WTC11 (cell line): ENCODE data around the gene KIF4B. TPM values are rescaled to one million over a fixed set of nuclear protein-coding genes. Genes with fewer than 3 reads are reported as not detected.

ENCODE experiments used
- ATAC-seq: fragments of 200-7000 bp; cut with Tn5 transposase; 2 replicates; pipeline ENCODE4 v1.10.0; 2021; ENCODE audit warnings: mild to moderate bottlenecking, moderate library complexity
- CTCF ChIA-PET: fragments of 300-600 bp; sonication (Branson Sonifier 250); formaldehyde crosslinking; loops from one replicate; lab custom pipeline; 2021; ENCODE audit warnings: antibody characterized with exemption; lab: Charles Lee
- POLR2A ChIA-PET: fragments of 350-600 bp; sonication (Branson Sonifier 250); formaldehyde crosslinking; loops from one replicate; lab custom pipeline; 2021; ENCODE audit warnings: antibody characterized with exemption; lab: Charles Lee
- DNase-seq: peaks from one replicate; pipeline ENCODE4 v3.0.0; 2021; ENCODE audit warnings: low spot score
- H3K27ac Mint-ChIP-seq: 2 replicates; pipeline ENCODE4 v1.8.0; 2021; ENCODE audit warnings: mixed read lengths
- H3K27me3 Mint-ChIP-seq: 2 replicates; pipeline ENCODE4 v1.8.0; 2021; ENCODE audit warnings: low read depth, mild to moderate bottlenecking, moderate library complexity, mixed read lengths
- H3K36me3 Mint-ChIP-seq: 2 replicates; pipeline ENCODE4 v1.8.0; 2021; ENCODE audit warnings: mixed read lengths
- H3K4me1 Mint-ChIP-seq: 2 replicates; pipeline ENCODE4 v1.8.0; 2022; ENCODE audit warnings: mixed read lengths
- H3K4me3 Mint-ChIP-seq: 2 replicates; pipeline ENCODE4 v1.8.0; 2021; ENCODE audit warnings: mild to moderate bottlenecking, moderate library complexity, mixed read lengths
- H3K9me3 Mint-ChIP-seq: 2 replicates; pipeline ENCODE4 v1.8.0; 2021; ENCODE audit warnings: mixed read lengths
- AFF4 ChIP-seq: sonication (generic); formaldehyde crosslinking; IDR thresholded peaks from 2 replicates; pipeline ENCODE4 v1.8.1; 2023; ENCODE audit warnings: mild to moderate bottlenecking, missing genetic modification reagents, borderline replicate concordance
- AR ChIP-seq: fragments of 250-450 bp; sonication (Bioruptor Pico); IDR thresholded peaks from 2 replicates; pipeline ENCODE4 v1.9.0; 2021; ENCODE audit warnings: mild to moderate bottlenecking
- CBFB ChIP-seq: sonication (generic); formaldehyde crosslinking; IDR thresholded peaks from 2 replicates; pipeline ENCODE4 v1.8.1; 2022; ENCODE audit warnings: mild to moderate bottlenecking, low read depth, missing genetic modification reagents
- E2F4 ChIP-seq: sonication (generic); formaldehyde crosslinking; IDR thresholded peaks from 2 replicates; pipeline ENCODE4 v1.8.1; 2022; ENCODE audit warnings: low read depth, mild to moderate bottlenecking, moderate library complexity, missing genetic modification reagents, borderline replicate concordance
- ELF4 ChIP-seq: sonication (generic); formaldehyde crosslinking; IDR thresholded peaks from 2 replicates; pipeline ENCODE4 v1.8.1; 2022; ENCODE audit warnings: low read depth, mild to moderate bottlenecking, moderate library complexity, missing genetic modification reagents
- ESRRA ChIP-seq: sonication (generic); formaldehyde crosslinking; IDR thresholded peaks from 2 replicates; pipeline ENCODE4 v1.8.1; 2022; ENCODE audit warnings: mild to moderate bottlenecking, missing genetic modification reagents, borderline replicate concordance
- ETV6 ChIP-seq: sonication (generic); formaldehyde crosslinking; IDR thresholded peaks from 2 replicates; pipeline ENCODE4 v1.8.1; 2022; ENCODE audit warnings: mild to moderate bottlenecking, missing genetic modification reagents
- FOXP1 ChIP-seq: sonication (generic); formaldehyde crosslinking; IDR thresholded peaks from 2 replicates; pipeline ENCODE4 v1.8.0; 2022; ENCODE audit warnings: missing genetic modification reagents, mild to moderate bottlenecking, moderate library complexity, borderline replicate concordance
- FOXP4 ChIP-seq: sonication (generic); formaldehyde crosslinking; IDR thresholded peaks from 2 replicates; pipeline ENCODE4 v1.8.0; 2022; ENCODE audit warnings: mild to moderate bottlenecking, missing genetic modification reagents
- GTF2I ChIP-seq: fragments of 250-450 bp; sonication (Bioruptor Pico); conservative IDR thresholded peaks from 2 replicates; pipeline ENCODE4 v1.4.0; 2021; ENCODE audit warnings: mild to moderate bottlenecking
- HMGA2 ChIP-seq: fragments of 250-450 bp; sonication (Bioruptor Pico); IDR thresholded peaks from 2 replicates; pipeline ENCODE4 v1.4.0; 2021; ENCODE audit warnings: mild to moderate bottlenecking, moderate library complexity
- IRF1 ChIP-seq: sonication (generic); formaldehyde crosslinking; IDR thresholded peaks from 2 replicates; pipeline ENCODE4 v1.8.0; 2023; ENCODE audit warnings: missing genetic modification reagents
- NR1H2 ChIP-seq: sonication (generic); formaldehyde crosslinking; IDR thresholded peaks from 2 replicates; pipeline ENCODE4 v1.9.0; 2021; ENCODE audit warnings: mild to moderate bottlenecking, moderate library complexity, missing genetic modification reagents
- NR3C1 ChIP-seq: sonication (generic); formaldehyde crosslinking; conservative IDR thresholded peaks from 2 replicates; pipeline ENCODE4 v1.8.1; 2023; ENCODE audit warnings: low read depth, mild to moderate bottlenecking, missing genetic modification reagents
- PRDM15 ChIP-seq: sonication (generic); formaldehyde crosslinking; IDR thresholded peaks from 2 replicates; pipeline ENCODE4 v1.8.0; 2022; ENCODE audit warnings: missing genetic modification reagents
- TEAD1 ChIP-seq: sonication (generic); formaldehyde crosslinking; IDR thresholded peaks from 2 replicates; pipeline ENCODE4 v1.8.0; 2022; ENCODE audit warnings: mild to moderate bottlenecking, missing genetic modification reagents
- ZNF232 ChIP-seq: sonication (generic); formaldehyde crosslinking; IDR thresholded peaks from 2 replicates; pipeline ENCODE4 v1.8.0; 2022; ENCODE audit warnings: mild to moderate bottlenecking, missing genetic modification reagents
- ZNF396 ChIP-seq: fragments of 250-450 bp; sonication (Bioruptor Pico); IDR thresholded peaks from 2 replicates; pipeline ENCODE4 v1.8.0; 2021; ENCODE audit warnings: mild to moderate bottlenecking, moderate library complexity, borderline replicate concordance
- ZNF532 ChIP-seq: fragments of 250-450 bp; sonication (Bioruptor Pico); IDR thresholded peaks from 2 replicates; pipeline ENCODE4 v1.9.0; 2021; ENCODE audit warnings: mild to moderate bottlenecking, borderline replicate concordance
- total RNA-seq: library from RNA; stranded (reverse); gene quantifications from 3 replicates; pipeline ENCODE4 v1.2.3, GENCODE V29; 2021

The KIF4B gene
- total RNA-seq, 1 experiment from 2014 or later, result 0.09 TPM

GRCh38 chr5:155057626-155058025 lies 44.1 kb downstream of the KIF4B start:
- no peaks in the 10 kb centered on the region for H3K27me3 Mint-ChIP-seq
- TF ChIP-seq ZNF396 (CRISPR knock-in tag) (no peak), PRDM15 (CRISPR knock-in tag) (no peak), E2F4 (CRISPR knock-in tag) (no peak), NR1H2 (CRISPR knock-in tag) (no peak), NR3C1 (CRISPR knock-in tag) (no peak), IRF1 (CRISPR knock-in tag) (no peak), ELF4 (CRISPR knock-in tag) (no peak), FOXP4 (CRISPR knock-in tag) (no peak), FOXP1 (CRISPR knock-in tag) (no peak), TEAD1 (CRISPR knock-in tag) (no peak), ESRRA (CRISPR knock-in tag) (no peak), ETV6 (CRISPR knock-in tag) (no peak), HMGA2 (CRISPR knock-in tag) (no peak), AR (no peak), GTF2I (CRISPR knock-in tag) (no peak), ZNF532 (no peak), AFF4 (no peak), CBFB (CRISPR knock-in tag) (no peak), ZNF232 (no peak)

More at GRCh38 chr5:155057626-155058025, 44.1 kb downstream of the KIF4B start:
- ChIA-PET CTCF (no interaction called here), POLR2A (no interaction called here)
- Mint-ChIP-seq H3K27ac (no peak overlapping the region), H3K4me3 (no peak overlapping the region), H3K4me1 (peaks cover 28% of the 10 kb centered on the region), H3K36me3 (no peaks in the 10 kb centered on the region), H3K9me3 (peaks cover 4% of the 10 kb centered on the region; the same call in 1 of the 2 replicates)
- DNase-seq (no peak), ATAC-seq (no peak)
